SK-N-MC (cell line): Measurements from ENCODE around the gene FRMD4A.

Experiments
- EZH2 ChIP-seq: fragments of 200-600 bp; sonication (generic); IDR thresholded peaks from one replicate; pipeline ENCODE4 v1.6.1; 2017; ENCODE audit warnings: antibody characterized with exemption
- FOXP2 ChIP-seq: optimal IDR thresholded peaks from 2 replicates; pipeline ENCODE3; 2011; ENCODE audit warnings: mild to moderate bottlenecking, moderate library complexity; ENCODE audit not compliant: insufficient read depth; ENCODE audit errors: extremely low read length, control extremely low read depth
- POLR2AphosphoS5 ChIP-seq: IDR thresholded peaks from 2 replicates; pipeline ENCODE4 v1.6.1; 2012; ENCODE audit warnings: mild to moderate bottlenecking, low read depth, low read length, borderline replicate concordance

GRCh38 chr10:13612654-13613373 lies 717.9 kb downstream of the FRMD4A start:
- TF ChIP-seq POLR2AphosphoS5 (no peak), EZH2 (no peak), FOXP2 (no peak)
